A673 (cell line): ENCODE measurements around the gene NLGN3. TPM values are rescaled to one million over a fixed set of nuclear protein-coding genes. Genes with fewer than 3 reads are reported as not detected.

Experiments
- BruUV-seq: library from RNA; stranded (reverse); fragments of 400-500 nt; replicated peaks from 2 replicates; lab custom pipeline; 2021; lab: Mats Ljungman, UMichigan
- CTCF ChIA-PET: fragments of 300-600 bp; sonication (Branson Sonifier 250); formaldehyde crosslinking; loops from one replicate; lab custom pipeline; 2022; ENCODE audit warnings: antibody characterized with exemption; lab: Charles Lee
- POLR2A ChIA-PET: fragments of 300-600 bp; sonication (Branson Sonifier 250); formaldehyde crosslinking; loops from one replicate; lab custom pipeline; 2022; ENCODE audit warnings: antibody characterized with exemption; ENCODE audit not compliant: low non-redundant PET; lab: Charles Lee
- DNase-seq: peaks from one replicate; pipeline ENCODE4 v3.0.0-alpha.2; 2015; ENCODE audit warnings: low spot score
- H3K27ac ChIP-seq: fragments of 200-600 bp; sonication (generic); 2 replicates; pipeline ENCODE4 v1.5.1; 2016; ENCODE audit warnings: mixed run types, low read depth, mild to moderate bottlenecking, mixed read lengths, antibody characterized with exemption, low read length; ENCODE audit not compliant: poor library complexity, severe bottlenecking
- H3K27me3 ChIP-seq: fragments of 200-600 bp; sonication (generic); replicated peaks from 2 replicates; pipeline ENCODE4 v1.6.1; 2017; ENCODE audit warnings: mixed run types, low read depth, mild to moderate bottlenecking, mixed read lengths, antibody characterized with exemption, low read length; ENCODE audit not compliant: insufficient read depth, poor library complexity
- H3K36me3 ChIP-seq: fragments of 200-600 bp; sonication (generic); 2 replicates; pipeline ENCODE4 v1.6.1; 2016; ENCODE audit warnings: mixed run types, mild to moderate bottlenecking, mixed read lengths, antibody characterized with exemption, low read length; ENCODE audit not compliant: insufficient read depth, poor library complexity, severe bottlenecking
- H3K4me1 ChIP-seq: fragments of 200-600 bp; sonication (generic); 2 replicates; pipeline ENCODE4 v1.6.1; 2017; ENCODE audit warnings: mixed run types, mild to moderate bottlenecking, mixed read lengths, antibody characterized with exemption, low read length; ENCODE audit not compliant: insufficient read depth, poor library complexity, severe bottlenecking
- H3K4me3 ChIP-seq: fragments of 200-600 bp; sonication (generic); 2 replicates; pipeline ENCODE4 v1.5.1; 2016; ENCODE audit warnings: low read depth, mixed run types, mild to moderate bottlenecking, mixed read lengths, low read length; ENCODE audit not compliant: poor library complexity, severe bottlenecking
- H3K9me3 ChIP-seq: fragments of 200-600 bp; sonication (generic); 2 replicates; pipeline ENCODE4 v1.6.1; 2016; ENCODE audit warnings: mixed run types, low read depth, mild to moderate bottlenecking, mixed read lengths, antibody characterized with exemption, low read length; ENCODE audit not compliant: poor library complexity, severe bottlenecking
- EZH2 ChIP-seq: fragments of 200-600 bp; sonication (generic); IDR thresholded peaks from 2 replicates; pipeline ENCODE4 v1.6.1; 2017; ENCODE audit warnings: borderline replicate concordance, low read depth, mild to moderate bottlenecking, mixed read lengths, antibody characterized with exemption, low read length; ENCODE audit not compliant: poor library complexity, severe bottlenecking
- intact Hi-C: fragments of 100-400 bp; cut with micrococcal nuclease; formaldehyde crosslinking; loops from one replicate; pipeline ENCODE4 v1.10.0; 2022; ENCODE audit not compliant: unreplicated experiment
- total RNA-seq: library from RNA; stranded (reverse); gene quantifications from 2 replicates; pipeline ENCODE4 v1.2.3, GENCODE V29; 2021
- TF ChIP-seq, protein P1 (sequence below): fragments of 300-800, 200-600 bp; sonication (generic); conservative IDR thresholded peaks from 2 replicates; pipeline ENCODE4 v1.5.1; 2017; ENCODE audit warnings: low read depth, mild to moderate bottlenecking, antibody characterized with exemption, low read length, moderate library complexity, mixed read lengths

NLGN3 gene
- total RNA-seq, 1 experiment from 2014 or later, result 1.2 TPM

- Histone ChIP-seq H3K27ac (no peak overlapping the region), H3K27me3 (no peaks in the 10 kb centered on the region), H3K9me3 (no peaks in the 10 kb centered on the region), H3K4me3 (no peak overlapping the region), H3K36me3 (peaks cover 10% of the 10 kb centered on the region), H3K4me1 (no peaks in the 10 kb centered on the region)
- ChIA-PET POLR2A (no interaction called here), CTCF (no interaction called here)
- no peak for DNase-seq
- TF ChIP-seq, protein P1, sequence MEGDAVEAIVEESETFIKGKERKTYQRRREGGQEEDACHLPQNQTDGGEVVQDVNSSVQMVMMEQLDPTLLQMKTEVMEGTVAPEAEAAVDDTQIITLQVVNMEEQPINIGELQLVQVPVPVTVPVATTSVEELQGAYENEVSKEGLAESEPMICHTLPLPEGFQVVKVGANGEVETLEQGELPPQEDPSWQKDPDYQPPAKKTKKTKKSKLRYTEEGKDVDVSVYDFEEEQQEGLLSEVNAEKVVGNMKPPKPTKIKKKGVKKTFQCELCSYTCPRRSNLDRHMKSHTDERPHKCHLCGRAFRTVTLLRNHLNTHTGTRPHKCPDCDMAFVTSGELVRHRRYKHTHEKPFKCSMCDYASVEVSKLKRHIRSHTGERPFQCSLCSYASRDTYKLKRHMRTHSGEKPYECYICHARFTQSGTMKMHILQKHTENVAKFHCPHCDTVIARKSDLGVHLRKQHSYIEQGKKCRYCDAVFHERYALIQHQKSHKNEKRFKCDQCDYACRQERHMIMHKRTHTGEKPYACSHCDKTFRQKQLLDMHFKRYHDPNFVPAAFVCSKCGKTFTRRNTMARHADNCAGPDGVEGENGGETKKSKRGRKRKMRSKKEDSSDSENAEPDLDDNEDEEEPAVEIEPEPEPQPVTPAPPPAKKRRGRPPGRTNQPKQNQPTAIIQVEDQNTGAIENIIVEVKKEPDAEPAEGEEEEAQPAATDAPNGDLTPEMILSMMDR, result no peak
- TF ChIP-seq EZH2, result no peak
- intact Hi-C loops, result no loop called here
- BruUV-seq, result no TSS peak
Observed at GRCh38 chrX:71140440-71140839, 4.2 kb upstream of the NLGN3 start.

GRCh38 chrX:71143508-71143907, 1.1 kb upstream of the NLGN3 start:
- intact Hi-C loops, result no loop called here
- ChIA-PET CTCF (no interaction called here), POLR2A (interaction anchor here (0.5 kb wide), 1 partner anchor 616 kb away, joined by 9 read pairs; no protein-coding TSS in a partner anchor)
- DNase-seq, result no peak
- H3K4me1 ChIP-seq, result peaks cover 4% of the 10 kb centered on the region
- no peaks in the 10 kb centered on the region for H3K36me3 ChIP-seq
- TF ChIP-seq, protein P1, result no peak
- TF ChIP-seq EZH2, result no peak
- no peaks in the 10 kb centered on the region for H3K27me3 ChIP-seq
- no peaks in the 10 kb centered on the region for H3K9me3 ChIP-seq
- H3K4me3 ChIP-seq, result no peak overlapping the region
- no TSS peak for BruUV-seq
- no peak overlapping the region for H3K27ac ChIP-seq

- no TSS peak for BruUV-seq
- intact Hi-C loops, result loop anchor here (2.0 kb wide), 1 partner anchor 51 kb away; no protein-coding TSS in a partner anchor
- peaks cover 4% of the 10 kb centered on the region for H3K4me1 ChIP-seq
Observed at GRCh38 chrX:71147496-71148277, 3.0 kb downstream of the NLGN3 start.

More at GRCh38 chrX:71147496-71148277, 3.0 kb downstream of the NLGN3 start:
- Histone ChIP-seq H3K36me3 (no peaks in the 10 kb centered on the region), H3K27me3 (no peaks in the 10 kb centered on the region), H3K27ac (no peak overlapping the region), H3K4me3 (no peak overlapping the region), H3K9me3 (no peaks in the 10 kb centered on the region)
- TF ChIP-seq, protein P1, result no peak
- no peak for TF ChIP-seq EZH2
- CTCF ChIA-PET, result no interaction called here
- no peak for DNase-seq
- POLR2A ChIA-PET, result no interaction called here
